Endothelial cell (in vitro differentiated cells): Measurements from ENCODE around the gene INO80C. TPM values are rescaled to one million over a fixed set of nuclear protein-coding genes. Genes with fewer than 3 reads are reported as not detected.

Source experiments
- DNase-seq: peaks from one replicate; pipeline ENCODE4 v3.0.0; 2021; ENCODE audit warnings: low spot score
- H3K27ac Mint-ChIP-seq: one replicate; pipeline ENCODE4 v1.8.0; 2021; ENCODE audit warnings: mixed read lengths, inconsistent platforms; ENCODE audit not compliant: unreplicated experiment
- H3K27me3 Mint-ChIP-seq: one replicate; pipeline ENCODE4 v1.8.0; 2021; ENCODE audit warnings: mild to moderate bottlenecking, moderate library complexity, mixed read lengths, inconsistent platforms; ENCODE audit not compliant: unreplicated experiment
- H3K36me3 Mint-ChIP-seq: one replicate; pipeline ENCODE4 v1.8.0; 2021; ENCODE audit warnings: mild to moderate bottlenecking, low read depth, mixed read lengths, inconsistent platforms; ENCODE audit not compliant: unreplicated experiment
- H3K4me1 Mint-ChIP-seq: one replicate; pipeline ENCODE4 v1.8.0; 2021; ENCODE audit warnings: mild to moderate bottlenecking, mixed read lengths, inconsistent platforms; ENCODE audit not compliant: unreplicated experiment
- H3K4me3 Mint-ChIP-seq: one replicate; pipeline ENCODE4 v1.8.0; 2021; ENCODE audit warnings: mild to moderate bottlenecking, mixed read lengths, inconsistent platforms; ENCODE audit not compliant: unreplicated experiment
- H3K9me3 Mint-ChIP-seq: one replicate; pipeline ENCODE4 v1.8.0; 2021; ENCODE audit warnings: mixed read lengths, inconsistent platforms; ENCODE audit not compliant: unreplicated experiment
- CTCF ChIP-seq: fragments of 200-600 bp; sonication (generic); IDR thresholded peaks from one replicate; pipeline ENCODE4 v1.5.0; 2021; ENCODE audit warnings: antibody characterized with exemption; ENCODE audit not compliant: unreplicated experiment
- total RNA-seq: library from RNA; stranded (reverse); fragmentation: NEBNext Ultra II Directional; extraction: Animal tissue kit (Norgen Biotek cat#: 25700); gene quantifications from one replicate; pipeline ENCODE4 v1.2.1, GENCODE V29; 2021; ENCODE audit not compliant: unreplicated experiment

The INO80C gene
- total RNA-seq, 1 donor from 2014 or later = 29.7 TPM

- H3K36me3 Mint-ChIP-seq = no peaks in the 10 kb centered on the region
- no peak for DNase-seq
- H3K4me3 Mint-ChIP-seq = no peak overlapping the region
- TF ChIP-seq CTCF = no peak
- peaks cover 8% of the 10 kb centered on the region for H3K4me1 Mint-ChIP-seq
- no peak overlapping the region for H3K27ac Mint-ChIP-seq
- no peaks in the 10 kb centered on the region for H3K9me3 Mint-ChIP-seq
- no peaks in the 10 kb centered on the region for H3K27me3 Mint-ChIP-seq
Observed at GRCh38 chr18:35508746-35509338, 11.1 kb upstream of the INO80C start.

- no peak for TF ChIP-seq CTCF
- Mint-ChIP-seq H3K36me3 (no peaks in the 10 kb centered on the region), H3K4me3 (no peak overlapping the region), H3K27ac (no peak overlapping the region), H3K4me1 (peaks cover 4% of the 10 kb centered on the region), H3K9me3 (no peaks in the 10 kb centered on the region), H3K27me3 (no peaks in the 10 kb centered on the region)
- DNase-seq = no peak
Observed at GRCh38 chr18:35508030-35508429, 10.3 kb upstream of the INO80C start.

GRCh38 chr18:35507623-35508022, 9.9 kb upstream of the INO80C start:
- Mint-ChIP-seq H3K36me3 (no peaks in the 10 kb centered on the region), H3K9me3 (no peaks in the 10 kb centered on the region), H3K27me3 (no peaks in the 10 kb centered on the region), H3K4me3 (no peak overlapping the region), H3K27ac (no peak overlapping the region), H3K4me1 (peaks cover 6% of the 10 kb centered on the region)
- no peak for DNase-seq
- TF ChIP-seq CTCF = no peak

GRCh38 chr18:35507192-35507591, 9.4 kb upstream of the INO80C start:
- H3K4me1 Mint-ChIP-seq = peaks cover 11% of the 10 kb centered on the region
- H3K9me3 Mint-ChIP-seq = no peaks in the 10 kb centered on the region
- no peak for DNase-seq
- no peak overlapping the region for H3K4me3 Mint-ChIP-seq
- H3K36me3 Mint-ChIP-seq = no peaks in the 10 kb centered on the region
- H3K27ac Mint-ChIP-seq = no peak overlapping the region
- H3K27me3 Mint-ChIP-seq = peaks cover 1% of the 10 kb centered on the region
- no peak for TF ChIP-seq CTCF

- no peak overlapping the region for H3K4me3 Mint-ChIP-seq
- H3K9me3 Mint-ChIP-seq = no peaks in the 10 kb centered on the region
- peaks cover 19% of the 10 kb centered on the region for H3K4me1 Mint-ChIP-seq
- no peak for DNase-seq
- no peaks in the 10 kb centered on the region for H3K36me3 Mint-ChIP-seq
- no peak for TF ChIP-seq CTCF
- H3K27me3 Mint-ChIP-seq = peaks cover 5% of the 10 kb centered on the region
- no peak overlapping the region for H3K27ac Mint-ChIP-seq
Observed at GRCh38 chr18:35506024-35506712, 8.4 kb upstream of the INO80C start.
